ENCODE data around the gene SPTAN1. TPM values are rescaled to one million over a fixed set of nuclear protein-coding genes. Genes with fewer than 3 reads are reported as not detected.

Gene SPTAN1
- total RNA-seq, 4 donors from 2014 or later = 185 to 310 (median 275) TPM

- TF ChIP-seq CTCF (IDR thresholded peaks at IDR 0.05; ENCODE audit: low read depth) = no peak
Measured at GRCh38 chr9:128631636-128632035, 79.2 kb downstream of the SPTAN1 start.

- no peak for TF ChIP-seq CTCF (IDR thresholded peaks at IDR 0.05; ENCODE audit: low read depth)
Measured at GRCh38 chr9:128632066-128632465, 79.7 kb downstream of the SPTAN1 start.

- TF ChIP-seq CTCF (IDR thresholded peaks at IDR 0.05; ENCODE audit: low read depth) = no peak
Measured at GRCh38 chr9:128632486-128632885, 80.1 kb downstream of the SPTAN1 start.

- no peak for TF ChIP-seq CTCF (IDR thresholded peaks at IDR 0.05; ENCODE audit: low read depth)
Measured at GRCh38 chr9:128633057-128633456, 80.7 kb downstream of the SPTAN1 start.

GRCh38 chr9:128633601-128634000, 81.2 kb downstream of the SPTAN1 start:
- TF ChIP-seq CTCF (IDR thresholded peaks at IDR 0.05; ENCODE audit: low read depth) = no peak

- TF ChIP-seq CTCF (IDR thresholded peaks at IDR 0.05; ENCODE audit: low read depth) = no peak
Measured at GRCh38 chr9:128634111-128634510, 81.7 kb downstream of the SPTAN1 start.

- TF ChIP-seq CTCF (IDR thresholded peaks at IDR 0.05; ENCODE audit: low read depth) = no peak
Measured at GRCh38 chr9:128634651-128635262, 82.4 kb downstream of the SPTAN1 start.
